H1 (cell line): ENCODE data around the gene CRACDL. TPM values are rescaled to one million over a fixed set of nuclear protein-coding genes. Genes with fewer than 3 reads are reported as not detected.

Source experiments
- CREB1 ChIP-seq: IDR thresholded peaks from 2 replicates; pipeline ENCODE4 v1.6.1; 2012; ENCODE audit warnings: inconsistent platforms
- EZH2 ChIP-seq: fragments of 200-600 bp; sonication (generic); IDR thresholded peaks from 2 replicates; pipeline ENCODE4 v1.7.1; 2012; ENCODE audit warnings: low read depth, mild to moderate bottlenecking, moderate library complexity, low read length, inconsistent platforms; ENCODE audit not compliant: severe bottlenecking
- HDAC2 ChIP-seq, 2 experiments: fragments of 300-600 bp in 1 of 2; sonication (generic) in 1 of 2; IDR thresholded peaks; 2 replicates each; pipeline ENCODE4 v1.6.1; 2011 to 2012; ENCODE audit warnings: low read depth in 2 of 2, low read length in 2 of 2, mild to moderate bottlenecking in 2 of 2, moderate library complexity in 2 of 2, borderline replicate concordance in 1 of 2, inconsistent platforms in 1 of 2
- RNF2 ChIP-seq: fragments of 200-900, 300-1000 bp; sonication (generic); IDR thresholded peaks from 2 replicates; pipeline ENCODE4 v1.7.1; 2016; ENCODE audit warnings: borderline replicate concordance, low read depth, mild to moderate bottlenecking, antibody characterized with exemption, low read length; ENCODE audit not compliant: poor library complexity, severe bottlenecking; ENCODE audit errors: missing control alignments
- USF2 ChIP-seq: IDR thresholded peaks from 2 replicates; pipeline ENCODE4 v1.6.1; 2011; ENCODE audit warnings: low read length, improper control_type of control experiment
- polyA plus RNA-seq, 7 experiments: library from polyadenylated mRNA; depleted of rRNA in 3 of 7; stranded (reverse) in 5 of 7; unstranded in 2 of 7; fragments of >200 nt in 5 of 7; fragments of 200-250 nt in 2 of 7; gene quantifications; 1 replicate in 5 of 7; 2 replicates in 1 of 7; 4 replicates in 1 of 7; pipeline versions ENCODE4 v1.2.1 to v1.2.3, GENCODE V29; 2011 to 2013; ENCODE audit warnings: missing spikeins in 2 of 7, mixed read lengths in 2 of 7
- total RNA-seq: library from RNA; stranded (reverse); fragmentation: NEBNext Ultra II Directional; extraction: Animal tissue kit (Norgen Biotek cat#: 25700); gene quantifications from 2 replicates; pipeline ENCODE4 v1.2.1, GENCODE V29; 2021

Gene CRACDL
- total and polyA plus RNA-seq, 2 of the 8 experiments (the other 6 are each of a cell fraction or from before 2014, with no cell fraction given) = 0.07 to 0.38 TPM

- TF ChIP-seq USF2 (no peak), CREB1 (no peak), RNF2 (no peak), EZH2 (no peak), HDAC2 (IDR thresholded peaks at IDR 0.05; ENCODE audit: borderline replicate concordance in 1 of 2, low read depth in 2 of 2, low read length in 2 of 2) (no peak)
These were observed 23.7 kb downstream of the CRACDL start (continued) for GRCh38 chr2:98912221-98912851.
